Measurements from ENCODE around the gene BTBD18.
"Not testable (repeated sequence)": the region's sequence is repeated elsewhere in the genome, so short reads cannot be mapped to it uniquely, and the experiment has no call there.

Gene BTBD18

GRCh38 chr11:57709802-57710367, 41.7 kb downstream of the BTBD18 start:
- TF ChIP-seq EZH2phosphoT487 (conservative IDR thresholded peaks at IDR 0.05; ENCODE audit: low read length): no peak
- no peak for TF ChIP-seq CTCF (IDR thresholded peaks at IDR 0.05; ENCODE audit: insufficient read depth, low read length, poor library complexity, severe bottlenecking)
- Histone ChIP-seq H3K9me2 (replicated peaks; ENCODE audit: insufficient read depth, low read length) (no peaks in the 10 kb centered on the region), H3K4me2 (ENCODE audit: low read depth, low read length, poor library complexity, severe bottlenecking) (no peak overlapping the region), H3K4me3 (ENCODE audit: insufficient read depth, low read length, poor library complexity, severe bottlenecking) (no peak overlapping the region), H3K27me3 (ENCODE audit: low read length) (no peaks in the 10 kb centered on the region), H3K79me2 (ENCODE audit: insufficient read depth, low read length) (peaks cover 47% of the 10 kb centered on the region), H4K20me1 (ENCODE audit: low read depth, low read length) (no peaks in the 10 kb centered on the region), H3K27ac (ENCODE audit: low read depth, low read length) (no peak overlapping the region), H3K36me3 (ENCODE audit: low read length) (peaks cover 2% of the 10 kb centered on the region; the same call in 1 of the 2 replicates), H2AFZ (ENCODE audit: low read depth, low read length, severe bottlenecking) (no peak overlapping the region), H3F3A (ENCODE audit: insufficient read depth) (peaks cover 3% of the 10 kb centered on the region; the same call in 1 of the 2 replicates), H3K9ac (ENCODE audit: low read length) (no peak overlapping the region), H3K9me3 (ENCODE audit: insufficient read depth, low read length) (no peaks in the 10 kb centered on the region)

GRCh38 chr11:57705432-57705831, 46.2 kb downstream of the BTBD18 start:
- not testable (repeated sequence) for H2AFZ ChIP-seq (ENCODE audit: low read depth, low read length, severe bottlenecking); H3K9me2 ChIP-seq (replicated peaks; ENCODE audit: insufficient read depth, low read length); H3K9me3 ChIP-seq (ENCODE audit: insufficient read depth, low read length); H3K4me3 ChIP-seq (ENCODE audit: insufficient read depth, low read length, poor library complexity, severe bottlenecking); H3K27ac ChIP-seq (ENCODE audit: low read depth, low read length); H3K4me2 ChIP-seq (ENCODE audit: low read depth, low read length, poor library complexity, severe bottlenecking); H3K36me3 ChIP-seq (ENCODE audit: low read length); H3K9ac ChIP-seq (ENCODE audit: low read length); H3F3A ChIP-seq (ENCODE audit: insufficient read depth); H4K20me1 ChIP-seq (ENCODE audit: low read depth, low read length); H3K27me3 ChIP-seq (ENCODE audit: low read length)
- H3K79me2 ChIP-seq (ENCODE audit: insufficient read depth, low read length): peaks cover 11% of the 10 kb centered on the region; the same call in 1 of the 2 replicates

- no peaks in the 10 kb centered on the region for H3K9me2 ChIP-seq (replicated peaks; ENCODE audit: insufficient read depth, low read length)
- H3K9ac ChIP-seq (ENCODE audit: low read length): no peak overlapping the region
- no peaks in the 10 kb centered on the region for H3K9me3 ChIP-seq (ENCODE audit: insufficient read depth, low read length)
- H3K27me3 ChIP-seq (ENCODE audit: low read length): no peaks in the 10 kb centered on the region
- no peak overlapping the region for H3K4me3 ChIP-seq (ENCODE audit: insufficient read depth, low read length, poor library complexity, severe bottlenecking)
- H3K27ac ChIP-seq (ENCODE audit: low read depth, low read length): no peak overlapping the region
- TF ChIP-seq CTCF (IDR thresholded peaks at IDR 0.05; ENCODE audit: insufficient read depth, low read length, poor library complexity, severe bottlenecking): no peak
- TF ChIP-seq EZH2phosphoT487 (conservative IDR thresholded peaks at IDR 0.05; ENCODE audit: low read length): no peak
- peaks cover 7% of the 10 kb centered on the region; the same call in 1 of the 2 replicates for H3K79me2 ChIP-seq (ENCODE audit: insufficient read depth, low read length)
- no peak overlapping the region for H3K4me2 ChIP-seq (ENCODE audit: low read depth, low read length, poor library complexity, severe bottlenecking)
- H4K20me1 ChIP-seq (ENCODE audit: low read depth, low read length): no peaks in the 10 kb centered on the region
- H2AFZ ChIP-seq (ENCODE audit: low read depth, low read length, severe bottlenecking): no peak overlapping the region
- H3F3A ChIP-seq (ENCODE audit: insufficient read depth): peaks cover 10% of the 10 kb centered on the region; the same call in 1 of the 2 replicates
- peaks cover 9% of the 10 kb centered on the region; the same call in 1 of the 2 replicates for H3K36me3 ChIP-seq (ENCODE audit: low read length)
Observed at GRCh38 chr11:57704932-57705331, 46.7 kb downstream of the BTBD18 start.

- no peaks in the 10 kb centered on the region for H3K27me3 ChIP-seq (ENCODE audit: low read length)
- peaks cover 5% of the 10 kb centered on the region; the same call in 1 of the 2 replicates for H3K79me2 ChIP-seq (ENCODE audit: insufficient read depth, low read length)
- no peak overlapping the region for H3K4me3 ChIP-seq (ENCODE audit: insufficient read depth, low read length, poor library complexity, severe bottlenecking)
- no peak overlapping the region for H2AFZ ChIP-seq (ENCODE audit: low read depth, low read length, severe bottlenecking)
- no peaks in the 10 kb centered on the region for H4K20me1 ChIP-seq (ENCODE audit: low read depth, low read length)
- no peak for TF ChIP-seq CTCF (IDR thresholded peaks at IDR 0.05; ENCODE audit: insufficient read depth, low read length, poor library complexity, severe bottlenecking)
- TF ChIP-seq EZH2phosphoT487 (conservative IDR thresholded peaks at IDR 0.05; ENCODE audit: low read length): no peak
- H3F3A ChIP-seq (ENCODE audit: insufficient read depth): peaks cover 10% of the 10 kb centered on the region; the same call in 1 of the 2 replicates
- H3K9me3 ChIP-seq (ENCODE audit: insufficient read depth, low read length): no peaks in the 10 kb centered on the region
- no peak overlapping the region for H3K9ac ChIP-seq (ENCODE audit: low read length)
- H3K4me2 ChIP-seq (ENCODE audit: low read depth, low read length, poor library complexity, severe bottlenecking): no peak overlapping the region
- H3K27ac ChIP-seq (ENCODE audit: low read depth, low read length): no peak overlapping the region
- peaks cover 14% of the 10 kb centered on the region for H3K36me3 ChIP-seq (ENCODE audit: low read length)
- no peaks in the 10 kb centered on the region for H3K9me2 ChIP-seq (replicated peaks; ENCODE audit: insufficient read depth, low read length)
Observed at GRCh38 chr11:57703341-57703740, 48.3 kb downstream of the BTBD18 start.

Data from SU-DHL-6 (cell line).